IPS DF 6.9 (cell line): ENCODE results near the gene NOD2.

Experiments used
- DNase-seq: peaks from one replicate; pipeline ENCODE4 v3.0.0-alpha.2; 2013; ENCODE audit warnings: low read depth, low spot score
- H3K27ac ChIP-seq: one replicate; pipeline ENCODE4 v1.5.1; 2013; ENCODE audit warnings: low read length, control low read depth
- H3K27me3 ChIP-seq: 2 replicates; pipeline ENCODE4 v1.6.1; 2013; ENCODE audit warnings: mild to moderate bottlenecking, low read length; ENCODE audit not compliant: control insufficient read depth, insufficient read depth
- H3K36me3 ChIP-seq: 2 replicates; pipeline ENCODE4 v1.6.1; 2013; ENCODE audit warnings: low read length; ENCODE audit not compliant: control insufficient read depth, insufficient read depth
- H3K4me1 ChIP-seq: 2 replicates; pipeline ENCODE4 v1.6.1; 2013; ENCODE audit warnings: low read length; ENCODE audit not compliant: control insufficient read depth, insufficient read depth
- H3K4me3 ChIP-seq: 2 replicates; pipeline ENCODE4 v1.5.1; 2013; ENCODE audit warnings: mild to moderate bottlenecking, low read length
- H3K9me3 ChIP-seq: 2 replicates; pipeline ENCODE4 v1.6.1; 2013; ENCODE audit warnings: low read length, inconsistent platforms; ENCODE audit not compliant: control insufficient read depth, insufficient read depth
- WGBS: extraction: QIAGEN DNeasy Blood & Tissue Kit; methylation state at CpG from one replicate; pipeline ENCODE4 v1.1.7; 2013; ENCODE audit warnings: mixed read lengths, missing lambda C conversion rate; ENCODE audit not compliant: insufficient read length, insufficient coverage; 5-methylcytosine and 5-hydroxymethylcytosine counted together

Gene NOD2

GRCh38 chr16:50717091-50717490, 23.7 kb downstream of the NOD2 start:
- DNase-seq = no peak
- no peak overlapping the region for H3K27ac ChIP-seq
- no peak overlapping the region for H3K4me3 ChIP-seq
- no peaks in the 10 kb centered on the region for H3K27me3 ChIP-seq
- peaks cover 2% of the 10 kb centered on the region; the same call in 1 of the 2 replicates for H3K4me1 ChIP-seq
- WGBS = no CpG with 5 or more reads among the region's 4 CpGs
- H3K36me3 ChIP-seq = no peaks in the 10 kb centered on the region; the same call in 1 of the 2 replicates
- no peaks in the 10 kb centered on the region for H3K9me3 ChIP-seq

DNA sequence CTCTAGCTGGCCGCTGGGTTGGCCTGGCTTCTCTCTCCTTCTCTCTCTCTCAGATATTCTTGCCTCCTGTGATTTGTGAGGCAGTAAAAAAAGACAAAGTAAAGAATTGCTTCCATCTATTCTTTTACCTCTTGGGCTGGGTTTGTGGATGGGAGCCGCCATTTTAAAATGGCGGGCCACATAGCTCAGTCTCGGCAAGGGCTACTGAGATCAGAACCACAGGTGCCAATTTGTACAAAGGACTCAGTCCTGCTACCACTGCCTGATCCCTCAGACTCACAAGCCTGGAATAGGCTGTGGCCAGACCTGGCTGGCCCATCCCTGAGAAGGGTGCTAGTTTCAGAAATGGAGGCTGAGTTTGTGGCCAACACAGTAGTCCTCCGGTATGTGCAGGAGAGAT, 24.1 kb downstream of the NOD2 start:
- Histone ChIP-seq H3K4me1 (peaks cover 2% of the 10 kb centered on the region; the same call in 1 of the 2 replicates), H3K9me3 (no peaks in the 10 kb centered on the region), H3K27me3 (no peaks in the 10 kb centered on the region), H3K36me3 (no peaks in the 10 kb centered on the region; the same call in 1 of the 2 replicates), H3K4me3 (no peak overlapping the region), H3K27ac (no peak overlapping the region)
- no CpG with 5 or more reads among the region's 5 CpGs for WGBS
- no peak for DNase-seq

GRCh38 chr16:50718061-50718760, 24.8 kb downstream of the NOD2 start:
- no CpG with 5 or more reads among the region's 16 CpGs for WGBS

DNA sequence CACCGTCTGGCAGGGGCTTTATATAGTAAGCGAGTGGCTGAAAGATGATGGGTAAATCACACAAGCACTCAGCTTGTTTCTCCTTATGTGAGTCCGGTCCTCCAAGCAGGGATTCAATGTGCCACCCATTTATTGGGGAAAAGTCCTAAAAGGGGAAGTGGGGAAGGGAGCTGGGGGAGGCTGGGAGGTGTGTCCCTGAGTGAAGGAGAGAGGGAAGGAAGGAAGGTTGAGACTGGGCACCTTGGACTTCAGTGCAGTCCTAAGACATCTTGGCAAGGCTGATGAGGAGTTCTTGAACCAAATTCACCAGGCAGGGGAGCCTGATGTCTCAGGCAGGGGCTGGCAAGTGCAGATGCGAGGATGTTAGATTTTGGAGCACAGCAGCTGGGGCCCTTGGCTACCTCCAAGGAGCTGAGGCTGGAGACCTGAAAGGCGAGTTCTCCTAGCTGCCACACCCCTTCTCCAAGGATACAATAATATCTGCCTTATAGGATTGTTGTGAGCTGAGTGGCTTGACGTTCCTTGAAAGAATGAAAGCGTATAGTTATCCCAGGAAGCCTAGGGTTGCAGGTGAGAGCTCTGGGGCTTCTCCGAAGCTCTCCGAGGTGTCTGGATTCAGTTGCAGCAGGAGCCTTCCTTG, 25.5 kb downstream of the NOD2 start:
- no peaks in the 10 kb centered on the region for H3K27me3 ChIP-seq
- peaks cover 2% of the 10 kb centered on the region; the same call in 1 of the 2 replicates for H3K4me1 ChIP-seq
- no peaks in the 10 kb centered on the region for H3K9me3 ChIP-seq
- no peak for DNase-seq
- no peaks in the 10 kb centered on the region; the same call in 1 of the 2 replicates for H3K36me3 ChIP-seq
- H3K27ac ChIP-seq = no peak overlapping the region
- no peak overlapping the region for H3K4me3 ChIP-seq
- no CpG with 5 or more reads among the region's 9 CpGs for WGBS

More at GRCh38 chr16:50718061-50718760, 24.8 kb downstream of the NOD2 start:
- H3K27me3 ChIP-seq = no peaks in the 10 kb centered on the region
- no peak for DNase-seq
- H3K9me3 ChIP-seq = no peaks in the 10 kb centered on the region
- H3K4me3 ChIP-seq = no peak overlapping the region
- H3K27ac ChIP-seq = no peak overlapping the region
- H3K4me1 ChIP-seq = peaks cover 2% of the 10 kb centered on the region; the same call in 1 of the 2 replicates
- H3K36me3 ChIP-seq = no peaks in the 10 kb centered on the region; the same call in 1 of the 2 replicates

- H3K4me1 ChIP-seq = peaks cover 2% of the 10 kb centered on the region; the same call in 1 of the 2 replicates
- H3K27ac ChIP-seq = no peak overlapping the region
- H3K9me3 ChIP-seq = no peaks in the 10 kb centered on the region
- WGBS = no CpG with 5 or more reads among the region's 20 CpGs
- H3K4me3 ChIP-seq = no peak overlapping the region
- no peaks in the 10 kb centered on the region; the same call in 1 of the 2 replicates for H3K36me3 ChIP-seq
- H3K27me3 ChIP-seq = no peaks in the 10 kb centered on the region
- no peak for DNase-seq
These were observed 26.3 kb downstream of the NOD2 start for GRCh38 chr16:50719401-50720337.

GRCh38 chr16:50721549-50722404, 28.4 kb downstream of the NOD2 start:
- no CpG with 5 or more reads among the region's 6 CpGs for WGBS
- no peak overlapping the region for H3K27ac ChIP-seq

GRCh38 chr16:50722405-50722737, 29.0 kb downstream of the NOD2 start:
- H3K9me3 ChIP-seq = no peaks in the 10 kb centered on the region
- no peak overlapping the region for H3K4me3 ChIP-seq
- H3K27ac ChIP-seq = no peak overlapping the region
- H3K27me3 ChIP-seq = no peaks in the 10 kb centered on the region
- no peak for DNase-seq
- H3K36me3 ChIP-seq = no peaks in the 10 kb centered on the region; the same call in 1 of the 2 replicates
- peaks cover 2% of the 10 kb centered on the region; the same call in 1 of the 2 replicates for H3K4me1 ChIP-seq
- WGBS = no CpG with 5 or more reads among the region's 1 CpG

More at GRCh38 chr16:50721549-50722404, 28.4 kb downstream of the NOD2 start:
- no peak for DNase-seq
- Histone ChIP-seq H3K4me1 (peaks cover 2% of the 10 kb centered on the region; the same call in 1 of the 2 replicates), H3K27me3 (no peaks in the 10 kb centered on the region), H3K4me3 (no peak overlapping the region), H3K9me3 (no peaks in the 10 kb centered on the region), H3K36me3 (no peaks in the 10 kb centered on the region; the same call in 1 of the 2 replicates)

GRCh38 chr16:50722960-50723359, 29.6 kb downstream of the NOD2 start:
- no CpG with 5 or more reads among the region's 2 CpGs for WGBS
- H3K27ac ChIP-seq = no peak overlapping the region
- H3K9me3 ChIP-seq = no peaks in the 10 kb centered on the region
- H3K4me3 ChIP-seq = no peak overlapping the region
- H3K4me1 ChIP-seq = peaks cover 2% of the 10 kb centered on the region; the same call in 1 of the 2 replicates
- no peak for DNase-seq
- H3K36me3 ChIP-seq = no peaks in the 10 kb centered on the region; the same call in 1 of the 2 replicates
- no peaks in the 10 kb centered on the region for H3K27me3 ChIP-seq

DNA sequence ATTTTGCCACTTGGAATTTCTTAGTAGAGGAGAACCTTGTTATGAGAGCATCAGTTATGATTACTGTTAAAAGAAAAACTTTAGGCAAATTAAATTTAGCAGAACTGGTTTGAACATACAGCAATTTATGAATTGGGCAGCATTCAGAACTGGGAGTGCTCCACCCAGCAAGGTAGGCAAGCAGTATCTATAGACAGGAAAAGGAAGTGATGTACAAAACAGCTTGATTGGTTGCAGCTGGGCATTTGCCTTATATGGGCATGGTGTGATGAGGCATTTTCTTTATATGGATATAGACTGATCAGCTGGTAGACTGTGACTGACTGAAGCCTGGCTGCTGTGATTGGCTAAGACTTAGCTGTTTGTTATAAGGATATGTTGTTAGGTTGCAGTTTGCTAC, 30.9 kb downstream of the NOD2 start:
- Histone ChIP-seq H3K27ac (no peak overlapping the region), H3K9me3 (no peaks in the 10 kb centered on the region), H3K27me3 (no peaks in the 10 kb centered on the region), H3K4me3 (no peak overlapping the region), H3K4me1 (peaks cover 2% of the 10 kb centered on the region; the same call in 1 of the 2 replicates), H3K36me3 (no peaks in the 10 kb centered on the region; the same call in 1 of the 2 replicates)
- DNase-seq = no peak
